H9 (cell line): Measurements from ENCODE around the gene FNDC1. TPM values are rescaled to one million over a fixed set of nuclear protein-coding genes. Genes with fewer than 3 reads are reported as not detected.

Experiments
- DNase-seq: peaks from one replicate; pipeline ENCODE4 v3.0.0-alpha.2; 2017
- H2AFZ ChIP-seq: one replicate; pipeline ENCODE4 v1.6.1; 2013; ENCODE audit warnings: mild to moderate bottlenecking, low read length, control low read depth, moderate library complexity
- H2AK5ac ChIP-seq: 2 replicates; pipeline ENCODE4 v1.6.1; 2013; ENCODE audit warnings: low read length, control low read depth, mixed read lengths; ENCODE audit not compliant: insufficient read length
- H2BK120ac ChIP-seq: one replicate; pipeline ENCODE4 v1.6.1; 2013; ENCODE audit warnings: low read depth, mild to moderate bottlenecking, low read length, control low read depth, inconsistent platforms; ENCODE audit not compliant: poor library complexity, severe bottlenecking
- H2BK12ac ChIP-seq: 2 replicates; pipeline ENCODE4 v1.6.1; 2013; ENCODE audit warnings: low read length, control low read depth, mixed read lengths, low read depth; ENCODE audit not compliant: insufficient read length
- H2BK15ac ChIP-seq: 2 replicates; pipeline ENCODE4 v1.6.1; 2013; ENCODE audit warnings: low read depth, low read length, control low read depth
- H2BK20ac ChIP-seq: one replicate; pipeline ENCODE4 v1.6.1; 2013; ENCODE audit warnings: low read depth, mild to moderate bottlenecking, low read length, control low read depth, inconsistent platforms; ENCODE audit not compliant: poor library complexity, severe bottlenecking
- H2BK5ac ChIP-seq: 2 replicates; pipeline ENCODE4 v1.6.1; 2013; ENCODE audit warnings: low read length, control low read depth, mixed read lengths; ENCODE audit not compliant: insufficient read length
- H3K14ac ChIP-seq: 2 replicates; pipeline ENCODE4 v1.6.1; 2013; ENCODE audit warnings: low read length, control low read depth; ENCODE audit not compliant: insufficient read depth
- H3K18ac ChIP-seq: 2 replicates; pipeline ENCODE4 v1.6.1; 2013; ENCODE audit warnings: low read depth, mild to moderate bottlenecking, mixed read lengths, low read length, control low read depth; ENCODE audit not compliant: insufficient read length
- H3K23ac ChIP-seq: 2 replicates; pipeline ENCODE4 v1.6.1; 2013; ENCODE audit warnings: low read length, control low read depth, mixed read lengths, low read depth; ENCODE audit not compliant: insufficient read length
- H3K23me2 ChIP-seq: 2 replicates; pipeline ENCODE4 v1.6.1; 2013; ENCODE audit warnings: low read depth, mild to moderate bottlenecking, mixed read lengths, low read length, control low read depth; ENCODE audit not compliant: insufficient read length, poor library complexity, severe bottlenecking
- H3K27ac ChIP-seq: 2 replicates; pipeline ENCODE4 v1.5.1; 2013; ENCODE audit warnings: low read length, control low read depth, mixed read lengths, low read depth; ENCODE audit not compliant: insufficient read length
- H3K27me3 ChIP-seq: 2 replicates; pipeline ENCODE4 v1.6.1; 2013; ENCODE audit warnings: low read length, control low read depth, inconsistent platforms; ENCODE audit not compliant: insufficient read depth
- H3K4ac ChIP-seq: 2 replicates; pipeline ENCODE4 v1.6.1; 2013; ENCODE audit warnings: low read depth, mild to moderate bottlenecking, control low read depth, inconsistent platforms, low read length, moderate library complexity
- H3K4me1 ChIP-seq: 2 replicates; pipeline ENCODE4 v1.6.1; 2013; ENCODE audit warnings: low read length, control low read depth, inconsistent platforms; ENCODE audit not compliant: insufficient read depth
- H3K4me2 ChIP-seq: 2 replicates; pipeline ENCODE4 v1.6.1; 2013; ENCODE audit warnings: low read length, control low read depth, mixed read lengths; ENCODE audit not compliant: insufficient read length, insufficient read depth
- H3K56ac ChIP-seq: 2 replicates; pipeline ENCODE4 v1.6.1; 2013; ENCODE audit warnings: low read depth, mild to moderate bottlenecking, mixed read lengths, low read length, control low read depth; ENCODE audit not compliant: insufficient read length
- H3K79me1 ChIP-seq: 2 replicates; pipeline ENCODE4 v1.6.1; 2013; ENCODE audit warnings: low read depth, mild to moderate bottlenecking, moderate library complexity, low read length, control low read depth, inconsistent platforms; ENCODE audit not compliant: insufficient read depth, poor library complexity, severe bottlenecking
- H3K79me2 ChIP-seq: 2 replicates; pipeline ENCODE4 v1.6.1; 2013; ENCODE audit warnings: low read length, control low read depth, inconsistent platforms; ENCODE audit not compliant: insufficient read depth
- H3K9ac ChIP-seq: 2 replicates; pipeline ENCODE4 v1.6.1; 2013; ENCODE audit warnings: low read length, control low read depth, mixed read lengths; ENCODE audit not compliant: insufficient read length; ENCODE audit errors: extremely low read depth
- H3K9me3 ChIP-seq: one replicate; pipeline ENCODE4 v1.6.1; 2013; ENCODE audit warnings: low read depth, low read length, inconsistent platforms; ENCODE audit not compliant: control insufficient read depth
- H3T11ph ChIP-seq: one replicate; pipeline ENCODE4 v1.6.1; 2013; ENCODE audit warnings: mild to moderate bottlenecking, low read length, control low read depth, inconsistent platforms
- H4K20me1 ChIP-seq: one replicate; pipeline ENCODE4 v1.6.1; 2013; ENCODE audit not compliant: control insufficient read depth, insufficient read length, insufficient read depth
- H4K5ac ChIP-seq: 2 replicates; pipeline ENCODE4 v1.6.1; 2013; ENCODE audit warnings: low read depth, mild to moderate bottlenecking, mixed read lengths, low read length, control low read depth; ENCODE audit not compliant: insufficient read length
- H4K8ac ChIP-seq: replicated peaks from 2 replicates; pipeline ENCODE4 v1.6.1; 2013; ENCODE audit warnings: low read length, control low read depth, mixed read lengths, low read depth; ENCODE audit not compliant: insufficient read length
- H4K91ac ChIP-seq: 2 replicates; pipeline ENCODE4 v1.6.1; 2013; ENCODE audit warnings: low read depth, mild to moderate bottlenecking, moderate library complexity, mixed read lengths, low read length, control low read depth; ENCODE audit not compliant: insufficient read length
- H3K27ac Mint-ChIP-seq, 3 experiments: 2 replicates in 2 of 3; 3 replicates in 1 of 3; pipeline ENCODE4 v1.8.0; 2020 to 2021; ENCODE audit warnings: mixed read lengths in 3 of 3, mild to moderate bottlenecking in 1 of 3, moderate library complexity in 1 of 3
- H3K27me3 Mint-ChIP-seq: 2 replicates; pipeline ENCODE4 v1.8.0; 2021; ENCODE audit warnings: low read depth, mild to moderate bottlenecking, moderate library complexity, mixed read lengths
- H3K36me3 Mint-ChIP-seq, 3 experiments: 2 replicates in 2 of 3; 3 replicates in 1 of 3; pipeline ENCODE4 v1.8.0; 2020 to 2021; ENCODE audit warnings: low read depth in 3 of 3, mixed read lengths in 3 of 3; ENCODE audit not compliant: insufficient read depth in 1 of 3
- H3K4me1 Mint-ChIP-seq, 2 experiments: 2 replicates each; pipeline ENCODE4 v1.8.0; 2020; ENCODE audit warnings: mixed read lengths in 2 of 2
- H3K4me3 Mint-ChIP-seq, 2 experiments: 2 replicates in 1 of 2; 3 replicates in 1 of 2; pipeline ENCODE4 v1.8.0; 2020 to 2021; ENCODE audit warnings: mild to moderate bottlenecking in 2 of 2, mixed read lengths in 2 of 2, moderate library complexity in 1 of 2
- H3K9me3 Mint-ChIP-seq, 2 experiments: 2 replicates in 1 of 2; 3 replicates in 1 of 2; pipeline ENCODE4 v1.8.0; 2020; ENCODE audit warnings: mild to moderate bottlenecking in 2 of 2, mixed read lengths in 2 of 2, moderate library complexity in 1 of 2
- WGBS: extraction: QIAGEN DNeasy Blood & Tissue Kit; methylation state at CpG from one replicate; pipeline ENCODE4 v1.1.7; 2013; ENCODE audit warnings: missing lambda C conversion rate, low lambda C conversion rate, mixed read lengths; ENCODE audit not compliant: insufficient read length; ENCODE audit errors: extremely low coverage; 5-methylcytosine and 5-hydroxymethylcytosine counted together
- total RNA-seq: library from RNA; stranded (reverse); gene quantifications from 2 replicates; pipeline ENCODE4 v1.2.1, GENCODE V29; 2021
- TF ChIP-seq, protein P1 (sequence below): fragments of 200-600 bp; sonication (generic); conservative IDR thresholded peaks from 3 replicates; pipeline ENCODE4 v1.8.0; 2021; ENCODE audit warnings: antibody characterized with exemption, mild to moderate bottlenecking

FNDC1 gene
- total RNA-seq, 1 experiment from 2014 or later: 0.24 TPM

DNA sequence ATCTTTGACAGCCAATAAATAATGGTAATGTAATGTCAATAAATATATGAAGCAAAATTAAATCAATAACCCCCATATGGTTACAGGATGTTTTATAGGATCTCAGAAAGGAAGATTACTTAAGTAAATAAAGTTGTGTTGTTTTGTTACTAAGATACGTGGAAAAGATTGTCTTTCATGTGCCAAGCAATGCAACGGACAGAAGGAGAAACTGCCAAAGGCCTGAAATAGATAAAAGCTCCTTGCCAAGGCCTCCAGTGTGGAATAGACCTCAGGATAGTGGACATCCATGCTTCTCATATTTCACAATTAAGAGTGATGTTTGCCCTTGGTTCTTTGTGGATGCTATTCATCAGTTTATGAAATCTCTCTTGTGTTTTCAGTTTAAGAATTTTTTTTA is 16.4 kb upstream of the FNDC1 start:
- H3K27ac ChIP-seq: no peak overlapping the region
- H3K14ac ChIP-seq: no peak overlapping the region
- no peaks in the 10 kb centered on the region for H3K23me2 ChIP-seq
- H4K91ac ChIP-seq: no peak overlapping the region
- WGBS: no CpG with 5 or more reads among the region's 2 CpGs
- TF ChIP-seq, protein P1, sequence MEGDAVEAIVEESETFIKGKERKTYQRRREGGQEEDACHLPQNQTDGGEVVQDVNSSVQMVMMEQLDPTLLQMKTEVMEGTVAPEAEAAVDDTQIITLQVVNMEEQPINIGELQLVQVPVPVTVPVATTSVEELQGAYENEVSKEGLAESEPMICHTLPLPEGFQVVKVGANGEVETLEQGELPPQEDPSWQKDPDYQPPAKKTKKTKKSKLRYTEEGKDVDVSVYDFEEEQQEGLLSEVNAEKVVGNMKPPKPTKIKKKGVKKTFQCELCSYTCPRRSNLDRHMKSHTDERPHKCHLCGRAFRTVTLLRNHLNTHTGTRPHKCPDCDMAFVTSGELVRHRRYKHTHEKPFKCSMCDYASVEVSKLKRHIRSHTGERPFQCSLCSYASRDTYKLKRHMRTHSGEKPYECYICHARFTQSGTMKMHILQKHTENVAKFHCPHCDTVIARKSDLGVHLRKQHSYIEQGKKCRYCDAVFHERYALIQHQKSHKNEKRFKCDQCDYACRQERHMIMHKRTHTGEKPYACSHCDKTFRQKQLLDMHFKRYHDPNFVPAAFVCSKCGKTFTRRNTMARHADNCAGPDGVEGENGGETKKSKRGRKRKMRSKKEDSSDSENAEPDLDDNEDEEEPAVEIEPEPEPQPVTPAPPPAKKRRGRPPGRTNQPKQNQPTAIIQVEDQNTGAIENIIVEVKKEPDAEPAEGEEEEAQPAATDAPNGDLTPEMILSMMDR: no peak
- no peak overlapping the region for H3K4me3 Mint-ChIP-seq
- H3K4me1 Mint-ChIP-seq: no peaks in the 10 kb centered on the region
- H3K36me3 Mint-ChIP-seq: peaks cover 2 to 5% (median 3%) of the 10 kb centered on the region in 3 experiments; a peak in 3 of 7 replicates
- H3K27ac Mint-ChIP-seq: no peak overlapping the region
- no peak overlapping the region for H2BK12ac ChIP-seq
- no peak overlapping the region for H2BK15ac ChIP-seq
- H3K23ac ChIP-seq: no peak overlapping the region
- no peak overlapping the region for H3K4ac ChIP-seq
- peaks cover 21 to 23% of the 10 kb centered on the region in 2 experiments for H3K9me3 Mint-ChIP-seq
- no peaks in the 10 kb centered on the region for H3K79me2 ChIP-seq
- H3K18ac ChIP-seq: no peak overlapping the region
- H3K9me3 ChIP-seq: peaks cover 4% of the 10 kb centered on the region
- no peak overlapping the region for H3K4me2 ChIP-seq
- no peak overlapping the region for H3K9ac ChIP-seq
- H3K79me1 ChIP-seq: no peaks in the 10 kb centered on the region
- H3K4me1 ChIP-seq: no peaks in the 10 kb centered on the region
- no peak overlapping the region for H2AK5ac ChIP-seq
- no peaks in the 10 kb centered on the region for H3K27me3 ChIP-seq
- DNase-seq: no peak
- H4K5ac ChIP-seq: no peak overlapping the region
- H2BK120ac ChIP-seq: no peak overlapping the region
- H3K27me3 Mint-ChIP-seq: peaks cover 12% of the 10 kb centered on the region
- H4K8ac ChIP-seq: no peak overlapping the region
- no peaks in the 10 kb centered on the region for H4K20me1 ChIP-seq
- no peak overlapping the region for H2BK20ac ChIP-seq
- no peak overlapping the region for H2BK5ac ChIP-seq
- no peak overlapping the region for H2AFZ ChIP-seq
- H3K56ac ChIP-seq: no peak overlapping the region
- no peak overlapping the region for H3T11ph ChIP-seq
